ENCODE results near the gene PRSS1.

GRCh38 chr7:142746264-142746663 lies 3.0 kb upstream of the PRSS1 start:
- TF ChIP-seq POLR2AphosphoS5 (IDR thresholded peaks at IDR 0.05; ENCODE audit: low read depth), result no peak
- TF ChIP-seq CTCF (conservative IDR thresholded peaks at IDR 0.05; ENCODE audit: low read depth in 2 of 2), result no peak
- no peak for TF ChIP-seq ZNF331 (CRISPR knock-in tag; IDR thresholded peaks at IDR 0.05; ENCODE audit: low read depth)
- no peak for TF ChIP-seq CREB1 (CRISPR knock-in tag; IDR thresholded peaks at IDR 0.05; ENCODE audit: low read depth)
- no peak for TF ChIP-seq STAT1 (IDR thresholded peaks at IDR 0.05; ENCODE audit: unreplicated experiment)
- TF ChIP-seq, protein P1, sequence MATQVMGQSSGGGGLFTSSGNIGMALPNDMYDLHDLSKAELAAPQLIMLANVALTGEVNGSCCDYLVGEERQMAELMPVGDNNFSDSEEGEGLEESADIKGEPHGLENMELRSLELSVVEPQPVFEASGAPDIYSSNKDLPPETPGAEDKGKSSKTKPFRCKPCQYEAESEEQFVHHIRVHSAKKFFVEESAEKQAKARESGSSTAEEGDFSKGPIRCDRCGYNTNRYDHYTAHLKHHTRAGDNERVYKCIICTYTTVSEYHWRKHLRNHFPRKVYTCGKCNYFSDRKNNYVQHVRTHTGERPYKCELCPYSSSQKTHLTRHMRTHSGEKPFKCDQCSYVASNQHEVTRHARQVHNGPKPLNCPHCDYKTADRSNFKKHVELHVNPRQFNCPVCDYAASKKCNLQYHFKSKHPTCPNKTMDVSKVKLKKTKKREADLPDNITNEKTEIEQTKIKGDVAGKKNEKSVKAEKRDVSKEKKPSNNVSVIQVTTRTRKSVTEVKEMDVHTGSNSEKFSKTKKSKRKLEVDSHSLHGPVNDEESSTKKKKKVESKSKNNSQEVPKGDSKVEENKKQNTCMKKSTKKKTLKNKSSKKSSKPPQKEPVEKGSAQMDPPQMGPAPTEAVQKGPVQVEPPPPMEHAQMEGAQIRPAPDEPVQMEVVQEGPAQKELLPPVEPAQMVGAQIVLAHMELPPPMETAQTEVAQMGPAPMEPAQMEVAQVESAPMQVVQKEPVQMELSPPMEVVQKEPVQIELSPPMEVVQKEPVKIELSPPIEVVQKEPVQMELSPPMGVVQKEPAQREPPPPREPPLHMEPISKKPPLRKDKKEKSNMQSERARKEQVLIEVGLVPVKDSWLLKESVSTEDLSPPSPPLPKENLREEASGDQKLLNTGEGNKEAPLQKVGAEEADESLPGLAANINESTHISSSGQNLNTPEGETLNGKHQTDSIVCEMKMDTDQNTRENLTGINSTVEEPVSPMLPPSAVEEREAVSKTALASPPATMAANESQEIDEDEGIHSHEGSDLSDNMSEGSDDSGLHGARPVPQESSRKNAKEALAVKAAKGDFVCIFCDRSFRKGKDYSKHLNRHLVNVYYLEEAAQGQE (IDR thresholded peaks at IDR 0.05; ENCODE audit: unreplicated experiment), result no peak
- TF ChIP-seq EZH2 (IDR thresholded peaks at IDR 0.05; ENCODE audit: low read depth, unreplicated experiment), result no peak
- TF ChIP-seq EZH2phosphoT487 (IDR thresholded peaks at IDR 0.05; ENCODE audit: unreplicated experiment), result no peak
- no peak for TF ChIP-seq ETS1 (IDR thresholded peaks at IDR 0.05)
- TF ChIP-seq JUNB (IDR thresholded peaks at IDR 0.05; ENCODE audit: unreplicated experiment), result no peak
- no peak for TF ChIP-seq NANOG (IDR thresholded peaks at IDR 0.05; ENCODE audit: borderline replicate concordance)
- TF ChIP-seq, protein P2, sequence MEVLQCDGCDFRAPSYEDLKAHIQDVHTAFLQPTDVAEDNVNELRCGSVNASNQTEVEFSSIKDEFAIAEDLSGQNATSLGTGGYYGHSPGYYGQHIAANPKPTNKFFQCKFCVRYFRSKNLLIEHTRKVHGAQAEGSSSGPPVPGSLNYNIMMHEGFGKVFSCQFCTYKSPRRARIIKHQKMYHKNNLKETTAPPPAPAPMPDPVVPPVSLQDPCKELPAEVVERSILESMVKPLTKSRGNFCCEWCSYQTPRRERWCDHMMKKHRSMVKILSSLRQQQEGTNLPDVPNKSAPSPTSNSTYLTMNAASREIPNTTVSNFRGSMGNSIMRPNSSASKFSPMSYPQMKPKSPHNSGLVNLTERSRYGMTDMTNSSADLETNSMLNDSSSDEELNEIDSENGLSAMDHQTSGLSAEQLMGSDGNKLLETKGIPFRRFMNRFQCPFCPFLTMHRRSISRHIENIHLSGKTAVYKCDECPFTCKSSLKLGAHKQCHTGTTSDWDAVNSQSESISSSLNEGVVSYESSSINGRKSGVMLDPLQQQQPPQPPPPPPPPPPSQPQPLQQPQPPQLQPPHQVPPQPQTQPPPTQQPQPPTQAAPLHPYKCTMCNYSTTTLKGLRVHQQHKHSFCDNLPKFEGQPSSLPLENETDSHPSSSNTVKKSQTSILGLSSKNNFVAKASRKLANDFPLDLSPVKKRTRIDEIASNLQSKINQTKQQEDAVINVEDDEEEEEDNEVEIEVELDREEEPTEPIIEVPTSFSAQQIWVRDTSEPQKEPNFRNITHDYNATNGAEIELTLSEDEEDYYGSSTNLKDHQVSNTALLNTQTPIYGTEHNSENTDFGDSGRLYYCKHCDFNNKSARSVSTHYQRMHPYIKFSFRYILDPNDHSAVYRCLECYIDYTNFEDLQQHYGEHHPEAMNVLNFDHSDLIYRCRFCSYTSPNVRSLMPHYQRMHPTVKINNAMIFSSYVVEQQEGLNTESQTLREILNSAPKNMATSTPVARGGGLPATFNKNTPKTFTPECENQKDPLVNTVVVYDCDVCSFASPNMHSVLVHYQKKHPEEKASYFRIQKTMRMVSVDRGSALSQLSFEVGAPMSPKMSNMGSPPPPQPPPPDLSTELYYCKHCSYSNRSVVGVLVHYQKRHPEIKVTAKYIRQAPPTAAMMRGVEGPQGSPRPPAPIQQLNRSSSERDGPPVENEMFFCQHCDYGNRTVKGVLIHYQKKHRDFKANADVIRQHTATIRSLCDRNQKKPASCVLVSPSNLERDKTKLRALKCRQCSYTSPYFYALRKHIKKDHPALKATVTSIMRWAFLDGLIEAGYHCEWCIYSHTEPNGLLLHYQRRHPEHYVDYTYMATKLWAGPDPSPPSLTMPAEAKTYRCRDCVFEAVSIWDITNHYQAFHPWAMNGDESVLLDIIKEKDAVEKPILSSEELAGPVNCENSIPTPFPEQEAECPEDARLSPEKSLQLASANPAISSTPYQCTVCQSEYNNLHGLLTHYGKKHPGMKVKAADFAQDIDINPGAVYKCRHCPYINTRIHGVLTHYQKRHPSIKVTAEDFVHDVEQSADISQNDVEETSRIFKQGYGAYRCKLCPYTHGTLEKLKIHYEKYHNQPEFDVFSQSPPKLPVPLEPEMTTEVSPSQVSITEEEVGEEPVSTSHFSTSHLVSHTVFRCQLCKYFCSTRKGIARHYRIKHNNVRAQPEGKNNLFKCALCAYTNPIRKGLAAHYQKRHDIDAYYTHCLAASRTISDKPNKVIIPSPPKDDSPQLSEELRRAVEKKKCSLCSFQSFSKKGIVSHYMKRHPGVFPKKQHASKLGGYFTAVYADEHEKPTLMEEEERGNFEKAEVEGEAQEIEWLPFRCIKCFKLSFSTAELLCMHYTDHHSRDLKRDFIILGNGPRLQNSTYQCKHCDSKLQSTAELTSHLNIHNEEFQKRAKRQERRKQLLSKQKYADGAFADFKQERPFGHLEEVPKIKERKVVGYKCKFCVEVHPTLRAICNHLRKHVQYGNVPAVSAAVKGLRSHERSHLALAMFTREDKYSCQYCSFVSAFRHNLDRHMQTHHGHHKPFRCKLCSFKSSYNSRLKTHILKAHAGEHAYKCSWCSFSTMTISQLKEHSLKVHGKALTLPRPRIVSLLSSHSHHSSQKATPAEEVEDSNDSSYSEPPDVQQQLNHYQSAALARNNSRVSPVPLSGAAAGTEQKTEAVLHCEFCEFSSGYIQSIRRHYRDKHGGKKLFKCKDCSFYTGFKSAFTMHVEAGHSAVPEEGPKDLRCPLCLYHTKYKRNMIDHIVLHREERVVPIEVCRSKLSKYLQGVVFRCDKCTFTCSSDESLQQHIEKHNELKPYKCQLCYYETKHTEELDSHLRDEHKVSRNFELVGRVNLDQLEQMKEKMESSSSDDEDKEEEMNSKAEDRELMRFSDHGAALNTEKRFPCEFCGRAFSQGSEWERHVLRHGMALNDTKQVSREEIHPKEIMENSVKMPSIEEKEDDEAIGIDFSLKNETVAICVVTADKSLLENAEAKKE (CRISPR knock-in tag; IDR thresholded peaks at IDR 0.05), result no peak
- TF ChIP-seq ZNF114 (CRISPR knock-in tag; IDR thresholded peaks at IDR 0.05), result no peak

All from GM23338 (cell line).